ENCODE results near the gene CEP57L1. TPM values are rescaled to one million over a fixed set of nuclear protein-coding genes. Genes with fewer than 3 reads are reported as not detected.
"Not testable (repeated sequence)": the region's sequence is repeated elsewhere in the genome, so short reads cannot be mapped to it uniquely, and the experiment has no call there.

The CEP57L1 gene
- total RNA-seq, 1 donor from 2014 or later = 9.7 TPM

- Histone ChIP-seq H3K9me3 (no peaks in the 10 kb centered on the region), H3K27me3 (no peaks in the 10 kb centered on the region), H3K27ac (no peak overlapping the region), H3K4me1 (no peaks in the 10 kb centered on the region), H3K4me3 (no peak overlapping the region), H3K36me3 (peaks cover 8% of the 10 kb centered on the region)
- ATAC-seq (no peak), DNase-seq (no peak)
- TF ChIP-seq CTCF (IDR thresholded peaks at IDR 0.05) = no peak
- intact Hi-C loops (cut with DNase I) = no loop called here
Observed at GRCh38 chr6:109083657-109084056, 11.7 kb upstream of the CEP57L1 start.

GRCh38 chr6:109084146-109084545 lies 11.2 kb upstream of the CEP57L1 start:
- intact Hi-C loops (cut with DNase I); H3K9me3 ChIP-seq; DNase-seq; ATAC-seq; H3K27ac ChIP-seq; H3K27me3 ChIP-seq; H3K4me3 ChIP-seq; H3K4me1 ChIP-seq; H3K36me3 ChIP-seq: not testable (repeated sequence)

GRCh38 chr6:109087661-109088264 lies 7.5 kb upstream of the CEP57L1 start:
- peaks cover 5% of the 10 kb centered on the region for H3K36me3 ChIP-seq
- no peak overlapping the region for H3K4me3 ChIP-seq
- no peak overlapping the region for H3K27ac ChIP-seq
- H3K27me3 ChIP-seq = no peaks in the 10 kb centered on the region
- DNase-seq (no peak), ATAC-seq (no peak)
- TF ChIP-seq CTCF (IDR thresholded peaks at IDR 0.05) = no peak
- peaks cover 13% of the 10 kb centered on the region for H3K4me1 ChIP-seq
- intact Hi-C loops (cut with DNase I) = no loop called here
- no peaks in the 10 kb centered on the region for H3K9me3 ChIP-seq

GRCh38 chr6:109088995-109089394 lies 6.3 kb upstream of the CEP57L1 start:
- H3K27ac ChIP-seq = no peak overlapping the region
- intact Hi-C loops (cut with DNase I) = no loop called here

DNA sequence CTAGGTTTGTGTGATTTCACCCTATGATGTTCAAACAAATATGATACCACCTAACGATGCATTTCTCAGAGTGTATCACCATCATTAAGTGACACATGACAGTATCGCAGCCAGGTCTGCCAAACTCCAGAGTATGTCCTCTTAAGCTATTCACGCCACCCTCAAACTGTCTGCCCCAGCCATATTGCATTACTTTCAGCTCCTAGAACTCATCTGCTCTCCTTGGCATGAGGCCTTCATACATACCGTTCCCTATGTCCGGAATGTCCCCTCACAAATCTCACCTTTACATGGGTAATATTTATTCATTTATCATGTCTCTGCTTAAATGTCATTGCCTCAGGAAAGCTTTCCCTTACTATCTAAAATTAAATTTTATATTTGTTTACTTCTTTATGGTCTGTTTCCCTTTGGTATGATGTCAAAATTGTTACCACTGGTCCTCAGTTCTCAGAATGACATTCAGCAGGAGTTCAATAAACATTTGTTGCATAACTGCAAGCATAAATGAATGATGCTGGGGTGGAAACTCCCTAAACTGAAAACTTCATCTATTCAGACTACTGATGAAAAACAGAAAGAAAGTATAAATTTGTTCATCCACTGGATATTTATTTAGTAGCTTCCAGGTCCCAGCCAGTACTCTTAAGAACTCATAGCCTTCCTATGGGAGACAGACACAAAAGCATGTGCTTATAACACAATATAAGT lies 3.8 kb upstream of the CEP57L1 start:
- ATAC-seq (no peak), DNase-seq (no peak)
- TF ChIP-seq CTCF (IDR thresholded peaks at IDR 0.05) = no peak
- Histone ChIP-seq H3K4me1 (peaks cover 20% of the 10 kb centered on the region), H3K27ac (no peak overlapping the region), H3K27me3 (no peaks in the 10 kb centered on the region), H3K4me3 (peak overlapping the region; percentile 77), H3K9me3 (no peaks in the 10 kb centered on the region), H3K36me3 (peaks cover 4% of the 10 kb centered on the region)
- intact Hi-C loops (cut with DNase I) = no loop called here

More at GRCh38 chr6:109088995-109089394, 6.3 kb upstream of the CEP57L1 start:
- no peaks in the 10 kb centered on the region for H3K27me3 ChIP-seq
- peaks cover 4% of the 10 kb centered on the region for H3K36me3 ChIP-seq
- H3K4me1 ChIP-seq = peaks cover 13% of the 10 kb centered on the region
- DNase-seq (no peak), ATAC-seq (no peak)
- H3K4me3 ChIP-seq = no peak overlapping the region
- no peaks in the 10 kb centered on the region for H3K9me3 ChIP-seq
- TF ChIP-seq CTCF (IDR thresholded peaks at IDR 0.05) = no peak

- peak overlapping the region; percentile 77 for H3K4me3 ChIP-seq
- H3K27ac ChIP-seq = no peak overlapping the region
- H3K36me3 ChIP-seq = peaks cover 3% of the 10 kb centered on the region
- H3K4me1 ChIP-seq = peaks cover 23% of the 10 kb centered on the region
- no peak for TF ChIP-seq CTCF (IDR thresholded peaks at IDR 0.05)
- no peak for DNase-seq
- H3K9me3 ChIP-seq = no peaks in the 10 kb centered on the region
- intact Hi-C loops (cut with DNase I) = no loop called here
- no peak for ATAC-seq
- H3K27me3 ChIP-seq = no peaks in the 10 kb centered on the region
Observed at GRCh38 chr6:109092074-109092473, 3.2 kb upstream of the CEP57L1 start.
